Activated CD4-positive, CD25-positive, alpha-beta regulatory T cell treated with anti-CD3 and anti-CD28 coated beads, Interleukin-2, amount 50 U/mL, for 16 hours (primary cell): ENCODE results near the gene BCL11A.

Experiments used
- DNase-seq: peaks from one replicate; pipeline ENCODE4 v3.0.0-alpha.2; 2020; ENCODE audit warnings: low read depth, low spot score

The BCL11A gene

DNA sequence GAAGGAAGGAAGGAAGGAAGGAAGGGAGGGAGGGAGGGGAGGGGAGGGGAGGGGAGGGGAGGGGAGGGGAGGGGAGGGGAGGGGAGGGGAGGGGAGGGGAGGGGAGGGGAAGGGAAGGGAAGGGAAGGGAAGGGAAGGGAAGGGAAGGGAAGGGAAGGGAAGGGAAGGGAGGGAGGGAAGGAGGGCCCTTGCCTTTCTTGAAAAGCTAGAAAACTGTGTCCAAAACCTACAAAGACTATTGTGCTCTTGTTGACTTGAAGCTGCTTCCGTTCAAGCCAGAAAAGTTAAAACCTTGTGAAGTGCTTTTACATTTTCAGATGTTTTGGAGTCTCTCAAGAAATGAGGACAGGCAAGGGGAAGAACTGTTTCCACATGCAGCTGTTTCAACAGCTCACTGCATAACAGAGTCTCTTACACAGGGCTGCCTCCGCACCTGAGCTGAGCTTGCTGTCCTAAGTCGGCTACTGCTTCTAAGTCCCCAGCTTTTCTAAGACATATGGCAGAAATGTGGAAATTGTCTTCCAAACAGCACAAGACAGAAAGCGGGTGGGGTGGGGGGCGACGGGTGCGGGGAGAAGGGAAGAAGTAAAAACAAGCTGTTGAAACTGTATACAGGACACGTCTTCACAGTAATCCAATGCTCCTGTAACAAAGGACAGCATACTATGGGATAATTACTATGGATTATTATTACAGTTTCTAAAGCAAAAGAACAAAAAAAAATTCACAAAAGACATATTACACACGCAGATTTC is 46.1 kb downstream of the BCL11A start:
- DNase-seq, result no peak

DNA sequence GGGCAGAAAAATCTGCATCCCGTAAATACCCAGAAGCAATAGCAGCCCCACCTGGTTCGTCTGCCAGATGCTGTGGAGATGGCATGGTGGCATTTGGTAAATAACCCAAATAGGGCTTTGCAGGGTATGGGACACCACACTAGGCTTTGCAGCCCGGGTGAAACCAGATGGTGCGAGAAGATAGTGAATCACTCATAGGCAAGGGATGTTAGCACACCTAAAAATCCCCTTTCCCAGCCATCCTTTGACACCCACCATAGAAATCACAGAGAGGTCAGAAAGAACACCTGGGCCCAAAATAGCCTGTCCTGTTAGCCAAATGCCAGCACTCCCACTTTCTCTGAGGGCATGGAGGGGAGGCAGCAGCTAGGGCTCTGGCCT is 47.6 kb downstream of the BCL11A start:
- DNase-seq, result no peak

DNA sequence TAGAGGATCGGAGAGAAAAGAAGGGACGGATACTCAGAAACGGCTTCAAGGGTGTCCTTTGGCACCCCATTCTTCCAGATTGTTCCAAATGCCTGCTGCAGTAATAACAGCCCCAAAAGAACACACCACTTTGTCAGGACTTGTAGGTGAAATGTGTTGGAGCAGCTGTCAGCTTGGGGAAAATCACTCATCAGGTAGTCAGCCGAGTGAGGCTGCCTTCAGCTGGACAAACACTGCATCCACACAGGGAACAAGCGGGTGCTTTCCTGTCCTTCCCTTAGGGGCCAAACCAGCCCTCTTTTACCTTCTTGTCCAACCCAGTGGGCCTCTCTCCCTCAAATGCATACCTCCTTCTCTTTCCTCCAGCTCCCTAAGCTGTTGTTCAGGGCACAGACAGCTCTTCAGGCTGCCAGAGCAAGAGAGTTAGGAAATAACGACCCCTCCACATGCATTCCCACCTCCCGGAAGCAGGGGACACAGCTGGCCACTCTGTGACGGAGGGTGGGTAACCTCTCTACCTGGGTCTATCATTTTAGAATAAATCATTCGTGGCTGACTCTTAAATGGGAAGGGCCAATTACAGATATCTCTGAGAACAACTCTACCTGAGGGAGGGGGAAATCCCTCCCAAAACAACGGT is 48.1 kb downstream of the BCL11A start:
- no peak for DNase-seq

DNA sequence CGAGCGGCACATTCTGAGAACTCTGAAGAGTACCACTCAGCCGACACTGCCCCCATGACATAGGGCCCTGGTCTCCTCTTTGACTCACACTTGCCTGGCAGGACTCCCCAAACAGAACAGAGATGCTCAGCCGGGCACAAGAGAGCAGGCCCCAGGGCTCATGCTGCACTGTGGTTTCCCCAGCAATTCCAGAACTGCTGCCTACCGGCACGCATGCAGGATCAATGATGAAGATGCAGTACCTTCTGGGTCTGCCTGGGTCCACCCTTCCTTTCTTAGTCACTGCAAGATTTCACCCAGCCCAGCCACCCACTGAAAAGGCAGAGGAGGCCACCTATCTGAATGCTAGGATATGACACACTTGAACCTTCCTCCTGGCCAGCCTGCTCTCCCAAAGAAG is 49.4 kb downstream of the BCL11A start:
- no peak for DNase-seq

DNA sequence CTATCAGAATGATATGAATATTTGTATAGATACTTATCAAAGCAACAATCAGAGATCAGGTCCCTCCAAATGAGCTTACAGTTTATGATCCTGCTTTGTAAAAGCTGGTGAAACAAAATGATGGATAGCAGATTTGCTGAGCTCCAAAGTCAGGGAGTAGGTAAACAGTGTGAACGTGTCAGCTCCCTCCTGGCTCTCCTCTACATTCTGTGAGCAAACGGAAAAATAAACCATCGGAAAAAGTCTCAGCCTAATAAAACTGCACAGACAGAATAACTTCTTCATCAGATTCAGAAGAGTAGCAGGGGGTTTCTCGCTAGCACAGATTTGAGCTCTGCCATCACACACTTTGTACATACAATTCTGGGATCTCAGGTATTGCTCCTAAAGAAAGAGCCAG is 51.3 kb downstream of the BCL11A start:
- no peak for DNase-seq

DNA sequence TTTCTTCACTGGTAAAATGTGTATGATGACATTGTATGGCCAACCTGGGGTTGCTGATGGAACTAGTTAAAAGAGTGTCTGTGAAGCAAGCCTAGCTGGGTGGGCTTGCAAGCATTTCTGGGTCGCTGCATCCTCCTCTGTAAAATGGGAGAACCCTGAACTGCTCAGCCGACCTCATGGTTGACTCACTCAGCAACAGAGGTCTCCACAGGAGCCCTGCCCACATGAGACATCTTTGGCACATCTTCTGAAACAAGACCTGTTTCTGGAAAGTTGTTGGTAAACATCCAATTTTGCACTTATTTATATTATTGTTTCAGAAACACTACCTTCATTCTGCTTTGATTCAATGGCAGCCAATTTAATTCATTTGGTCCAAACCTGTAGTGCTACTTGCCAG is 52.6 kb downstream of the BCL11A start:
- no peak for DNase-seq

DNA sequence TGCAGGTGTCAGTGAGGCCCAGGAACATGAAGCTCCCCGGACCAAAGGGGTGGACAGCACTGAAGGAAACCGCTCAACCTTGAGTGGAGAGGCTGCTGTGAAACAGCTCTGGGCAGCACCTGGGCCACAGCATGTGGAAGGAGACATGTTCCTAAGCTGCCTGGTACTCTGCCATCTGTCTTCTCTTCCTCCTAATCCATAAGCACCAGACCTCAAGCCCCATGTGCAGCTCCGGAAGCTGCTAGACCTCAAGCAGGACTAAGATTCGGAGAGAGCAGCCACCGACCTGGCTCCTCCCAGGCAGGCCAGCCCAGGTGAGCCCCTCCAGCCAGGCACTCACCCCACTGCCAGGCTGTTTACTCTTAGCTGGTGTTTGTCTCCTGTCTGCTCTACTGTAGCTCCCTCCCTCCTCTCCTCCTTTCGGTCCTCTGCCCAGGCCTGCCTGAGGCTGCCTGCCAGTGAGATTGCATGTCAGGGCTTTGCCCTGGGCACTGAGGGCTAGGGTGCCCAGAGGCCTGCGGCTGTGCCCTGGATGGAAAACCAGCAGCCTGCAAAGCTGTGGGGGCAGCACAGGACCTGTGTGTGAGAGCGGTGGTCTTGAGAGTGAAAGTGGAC is 53.7 kb downstream of the BCL11A start:
- DNase-seq, result no peak

DNA sequence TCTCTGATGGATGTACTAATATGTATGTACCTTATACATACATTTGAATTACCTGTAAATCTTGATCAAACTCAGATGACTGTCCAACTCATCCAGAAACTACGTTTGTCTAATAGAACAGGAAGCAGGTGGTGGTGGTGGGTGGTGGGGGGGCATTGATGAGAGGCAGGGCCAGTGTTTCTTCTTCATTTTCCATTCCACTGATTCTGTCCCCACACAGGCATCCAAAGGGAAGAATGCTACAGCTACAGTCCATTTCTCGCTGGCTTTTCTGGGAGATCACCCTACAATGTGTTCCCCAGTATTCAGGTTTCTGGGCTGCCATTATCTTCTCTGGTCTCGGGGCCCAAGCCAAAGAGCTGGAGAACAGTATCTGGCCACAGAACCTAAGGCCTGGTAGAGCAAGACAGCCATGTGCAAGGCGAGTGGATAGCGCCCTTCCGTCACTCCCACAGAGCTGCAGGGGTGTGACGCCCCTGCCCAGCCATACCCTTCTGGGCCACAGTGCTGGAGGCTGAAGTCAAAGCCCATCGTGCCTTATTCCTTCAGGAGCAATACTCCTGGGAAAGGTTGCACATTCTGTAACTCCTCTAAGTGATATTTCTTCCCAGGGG is 54.5 kb downstream of the BCL11A start:
- no peak for DNase-seq

DNA sequence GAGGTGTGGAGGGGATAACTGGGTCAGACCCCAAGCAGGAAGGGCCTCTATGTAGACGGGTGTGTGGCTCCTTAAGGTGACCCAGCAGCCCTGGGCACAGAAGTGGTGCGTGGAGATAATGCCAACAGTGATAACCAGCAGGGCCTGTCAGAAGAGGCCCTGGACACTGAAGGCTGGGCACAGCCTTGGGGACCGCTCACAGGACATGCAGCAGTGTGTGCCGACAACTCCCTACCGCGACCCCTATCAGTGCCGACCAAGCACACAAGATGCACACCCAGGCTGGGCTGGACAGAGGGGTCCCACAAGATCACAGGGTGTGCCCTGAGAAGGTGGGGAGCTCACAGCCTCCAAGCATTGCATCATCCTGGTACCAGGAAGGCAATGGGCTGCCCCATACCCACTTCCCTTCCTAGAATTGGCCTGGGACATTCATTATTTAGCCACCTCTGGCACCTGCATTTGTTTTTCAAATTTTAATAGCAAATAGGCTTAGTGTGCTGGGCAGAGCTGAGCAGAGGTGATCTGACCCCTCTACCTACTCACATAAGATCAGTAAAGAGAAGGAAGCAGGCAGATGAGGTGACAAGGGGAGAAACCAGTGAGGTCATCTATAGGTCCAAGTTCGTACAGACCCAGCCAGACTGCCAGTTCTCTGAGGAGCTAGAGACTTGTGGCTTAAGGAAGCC is 55.2 kb downstream of the BCL11A start:
- DNase-seq, result no peak

DNA sequence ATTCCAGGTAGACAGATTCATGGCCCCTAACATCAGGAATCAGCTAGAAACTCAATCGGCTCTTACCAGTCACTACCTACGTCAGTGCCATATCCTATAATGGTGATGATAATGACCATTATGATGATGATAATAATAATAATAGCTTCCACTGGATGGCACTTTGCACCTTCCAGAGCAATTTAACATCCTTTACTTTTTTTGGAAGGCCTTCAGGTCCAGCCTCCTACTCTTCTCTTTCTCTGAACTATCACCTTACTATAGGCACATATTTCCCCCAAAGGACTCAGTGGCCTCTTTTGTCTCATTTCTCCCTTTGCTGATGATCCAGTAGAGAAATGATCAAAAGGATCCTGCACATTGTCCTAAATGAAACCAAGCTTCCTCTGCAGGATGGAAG is 56.0 kb downstream of the BCL11A start:
- no peak for DNase-seq

DNA sequence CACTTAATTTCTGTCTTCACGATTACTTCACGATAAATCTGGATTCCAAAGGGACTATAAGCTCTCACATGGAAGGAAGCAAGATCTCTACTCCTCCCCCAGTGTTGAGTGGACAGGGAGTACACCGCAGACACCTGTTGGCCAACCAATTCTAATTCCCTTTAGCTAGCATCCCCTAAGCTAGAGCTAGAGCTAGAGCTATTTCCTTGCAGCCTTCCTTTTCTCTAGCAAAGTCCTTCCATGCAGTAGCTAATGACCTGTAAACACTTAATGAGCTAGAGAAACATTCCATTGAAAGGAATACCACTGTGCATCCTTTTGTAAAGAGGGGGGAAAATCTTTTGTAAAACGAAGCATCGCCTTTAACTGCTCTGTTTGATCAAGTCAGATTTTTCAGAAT is 56.5 kb downstream of the BCL11A start:
- DNase-seq, result no peak

DNA sequence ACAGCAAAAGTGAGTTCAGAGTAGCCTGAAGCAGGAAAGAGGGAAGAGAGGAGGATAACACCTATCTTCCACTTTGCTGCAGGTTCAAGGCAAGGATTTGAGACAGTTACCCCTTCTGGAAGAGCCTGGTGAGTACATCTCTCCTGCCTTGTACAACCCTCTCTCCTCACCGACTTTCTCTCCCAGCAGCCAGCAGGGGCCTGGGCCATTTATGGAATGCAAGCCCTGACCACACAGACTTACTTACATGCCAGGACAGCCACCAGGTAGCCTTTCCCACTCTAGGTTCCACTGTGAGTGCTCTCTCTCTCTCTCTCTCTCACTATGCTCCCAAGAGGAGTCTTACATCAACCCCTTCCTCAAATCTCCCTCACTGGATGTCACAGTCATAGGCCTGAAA is 57.0 kb downstream of the BCL11A start:
- no peak for DNase-seq

DNA sequence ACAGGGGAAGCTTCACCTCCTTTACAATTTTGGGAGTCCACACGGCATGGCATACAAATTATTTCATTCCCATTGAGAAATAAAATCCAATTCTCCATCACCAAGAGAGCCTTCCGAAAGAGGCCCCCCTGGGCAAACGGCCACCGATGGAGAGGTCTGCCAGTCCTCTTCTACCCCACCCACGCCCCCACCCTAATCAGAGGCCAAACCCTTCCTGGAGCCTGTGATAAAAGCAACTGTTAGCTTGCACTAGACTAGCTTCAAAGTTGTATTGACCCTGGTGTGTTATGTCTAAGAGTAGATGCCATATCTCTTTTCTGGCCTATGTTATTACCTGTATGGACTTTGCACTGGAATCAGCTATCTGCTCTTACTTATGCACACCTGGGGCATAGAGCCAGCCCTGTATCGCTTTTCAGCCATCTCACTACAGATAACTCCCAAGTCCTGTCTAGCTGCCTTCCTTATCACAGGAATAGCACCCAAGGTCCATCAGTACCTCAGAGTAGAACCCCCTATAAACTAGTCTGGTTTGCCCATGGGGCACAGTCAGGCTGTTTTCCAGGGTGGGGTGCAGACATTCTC is 58.3 kb downstream of the BCL11A start:
- DNase-seq, result no peak

DNA sequence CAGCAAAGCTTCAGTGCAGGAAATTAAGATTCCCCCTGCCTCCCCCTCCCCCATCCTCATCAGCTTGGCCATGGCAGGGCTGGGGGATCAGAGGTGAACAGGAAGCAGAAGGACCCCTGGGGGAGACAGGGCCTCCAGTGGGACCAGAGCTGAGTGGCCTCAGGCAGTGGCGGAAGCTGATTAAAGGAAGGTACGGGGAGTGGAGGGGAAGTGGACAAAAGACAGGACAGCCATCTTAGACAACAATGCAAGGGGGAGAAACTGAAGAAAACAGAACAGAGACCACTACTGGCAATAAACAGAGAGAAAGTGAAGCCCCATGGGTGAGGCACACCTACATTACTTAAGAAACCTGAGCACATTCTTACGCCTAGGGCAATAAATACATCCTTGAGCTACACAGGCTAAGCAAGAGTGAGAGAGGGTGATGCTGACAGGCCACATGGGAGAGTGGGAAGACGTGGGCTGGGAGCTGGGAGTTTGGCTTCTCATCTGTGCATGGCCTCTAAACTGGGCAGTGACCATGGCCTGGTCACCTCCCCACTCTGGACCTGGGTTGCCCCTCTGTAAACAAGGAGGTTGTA is 59.6 kb downstream of the BCL11A start:
- DNase-seq, result no peak

DNA sequence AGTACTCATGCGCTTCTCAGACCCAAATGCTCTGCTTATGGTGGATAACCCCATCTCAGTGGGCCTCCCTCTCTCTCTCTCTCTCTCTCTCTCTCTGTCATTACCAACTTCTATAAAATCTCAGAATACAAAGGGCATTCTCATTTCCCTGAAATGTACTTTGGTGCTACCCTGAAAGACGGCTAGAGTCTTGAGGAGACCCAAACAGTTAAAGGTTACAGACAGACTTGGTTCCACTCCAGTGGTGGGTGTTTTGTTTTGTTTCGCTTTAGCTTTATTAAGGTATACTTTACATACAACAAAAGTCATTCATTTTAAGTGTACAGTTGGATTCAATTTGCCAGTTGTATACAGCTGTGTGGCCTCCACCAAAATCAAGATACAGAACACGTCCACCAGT is 60.9 kb downstream of the BCL11A start:
- no peak for DNase-seq

DNA sequence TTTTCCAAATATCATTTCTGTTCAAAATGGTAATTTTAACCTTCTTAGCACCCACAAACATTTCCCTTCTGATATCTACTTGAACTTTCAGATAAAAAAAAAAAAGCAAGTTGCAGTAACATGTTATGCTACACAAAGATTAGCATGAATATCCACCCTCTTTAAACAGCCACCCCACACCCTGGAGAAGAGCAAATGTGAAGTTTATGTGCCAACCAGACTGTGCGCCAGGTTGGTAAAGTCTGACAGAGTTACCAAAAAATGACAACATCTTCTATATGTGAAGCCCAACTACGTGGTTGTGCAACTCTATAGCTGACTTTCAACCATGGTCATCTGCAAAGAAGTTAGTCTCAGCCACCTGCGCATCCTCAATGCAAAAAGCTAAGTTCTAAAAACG is 62.6 kb downstream of the BCL11A start:
- DNase-seq, result no peak

DNA sequence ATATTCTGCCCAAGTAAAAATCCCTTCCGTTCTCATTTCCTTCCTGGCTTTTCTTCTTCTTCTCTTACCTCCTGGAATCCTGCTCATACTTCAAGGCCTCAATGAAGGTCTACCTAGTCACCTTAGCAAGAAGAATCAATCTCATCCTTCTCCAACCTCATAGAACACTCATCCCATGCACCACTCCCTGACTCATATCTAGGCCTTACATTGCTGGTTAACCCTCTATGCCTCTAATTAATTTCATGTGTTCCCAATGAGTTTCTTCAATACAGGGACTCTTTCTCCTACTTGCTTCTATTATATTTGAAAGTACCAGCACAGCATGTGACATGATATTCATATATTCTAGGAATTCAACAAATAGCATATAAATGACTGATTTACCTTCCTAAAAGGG is 63.0 kb downstream of the BCL11A start:
- no peak for DNase-seq

DNA sequence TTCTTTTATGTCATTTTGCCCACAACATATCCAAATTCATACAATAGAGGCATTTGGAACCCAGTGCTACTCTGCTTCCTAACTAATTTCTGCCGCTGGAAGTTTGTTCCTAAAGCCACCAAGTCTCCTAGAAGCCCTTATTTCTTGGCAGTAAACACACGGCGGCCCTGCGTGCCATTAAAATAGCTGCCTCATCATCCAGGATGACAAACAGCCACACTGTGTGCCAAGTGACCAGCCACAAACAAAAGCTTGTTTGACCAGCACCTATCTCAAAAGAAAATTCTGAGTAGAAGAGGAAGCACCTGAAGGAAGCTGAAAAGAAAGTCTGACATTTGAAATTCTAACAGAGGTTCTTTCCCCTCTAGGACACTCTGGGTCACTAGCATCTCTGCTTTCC is 64.2 kb downstream of the BCL11A start:
- no peak for DNase-seq

DNA sequence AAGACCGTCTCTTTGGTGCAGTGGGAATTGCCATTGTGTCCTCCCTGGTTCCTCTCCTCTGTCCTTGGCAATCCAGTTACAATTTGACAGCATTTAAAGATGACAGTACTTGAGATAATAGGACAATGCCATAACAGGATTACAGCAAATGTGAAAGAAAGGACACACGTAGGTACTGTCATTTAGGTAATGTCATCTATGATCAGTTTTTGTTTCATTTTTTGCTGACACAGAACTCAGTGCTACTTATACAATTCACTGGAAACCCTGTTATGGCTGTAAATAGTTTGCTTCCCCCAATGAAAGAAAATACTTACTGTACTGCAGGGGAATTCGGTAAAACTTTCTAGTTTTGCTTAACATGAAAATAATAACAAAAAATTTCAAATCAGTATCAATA is 65.2 kb downstream of the BCL11A start:
- DNase-seq, result no peak

DNA sequence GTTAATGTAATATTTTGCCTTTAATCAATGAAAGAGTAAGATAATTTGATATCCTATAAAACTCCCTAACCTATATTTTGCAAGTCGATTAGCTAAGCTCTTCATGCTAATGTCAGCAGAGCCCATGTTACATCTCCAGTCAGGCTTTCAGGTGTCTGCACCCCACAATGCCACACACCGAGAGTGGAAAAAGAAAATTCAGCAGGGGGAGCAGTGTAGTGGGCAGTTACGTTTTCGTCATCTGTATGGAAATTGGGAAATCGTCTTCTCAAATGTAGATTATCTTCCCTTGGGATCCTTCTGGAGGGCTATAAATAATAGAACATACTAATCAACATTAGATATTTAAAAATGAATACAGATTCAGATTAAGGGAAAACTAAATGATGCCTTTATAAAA is 66.3 kb downstream of the BCL11A start:
- no peak for DNase-seq

DNA sequence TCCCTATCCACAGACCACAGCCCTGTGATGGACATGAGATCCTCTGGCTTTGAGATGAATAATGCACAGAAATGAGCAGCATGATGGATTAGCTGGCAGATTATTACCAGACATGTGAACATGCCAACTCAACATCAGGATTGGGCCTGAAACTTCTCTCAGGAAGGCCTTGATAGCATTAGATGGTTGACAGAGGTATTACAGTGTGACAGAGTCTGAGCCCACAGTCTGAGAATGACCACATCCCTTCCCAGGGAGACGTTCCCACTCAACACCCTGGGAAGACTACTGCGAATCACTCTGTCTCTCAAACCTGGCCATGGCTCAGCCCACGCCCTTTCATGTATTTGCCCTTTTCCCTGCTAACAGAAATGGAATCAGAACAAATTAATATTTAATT is 66.9 kb downstream of the BCL11A start:
- no peak for DNase-seq

DNA sequence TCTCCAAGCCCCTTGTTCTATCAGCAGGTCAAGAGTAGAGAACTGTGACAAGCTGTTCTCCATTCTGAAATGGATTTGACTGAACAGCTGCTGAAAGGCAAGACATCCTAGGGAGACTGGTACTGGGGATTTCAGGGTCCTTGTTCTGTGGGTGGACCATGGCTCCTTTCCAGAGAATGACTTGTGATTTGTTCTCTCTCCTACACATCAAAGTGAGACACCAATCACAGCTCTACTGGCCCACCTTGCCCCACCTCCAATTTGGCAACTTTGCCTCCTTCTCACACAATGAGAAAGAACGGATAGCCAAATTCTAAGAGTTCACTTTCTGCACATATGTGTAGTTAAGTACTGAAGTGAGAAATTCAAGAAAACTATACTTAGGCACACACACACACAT is 67.4 kb downstream of the BCL11A start:
- no peak for DNase-seq
